Measurements from ENCODE around the gene TFB1M.
A peak's percentile ranks its signal among the peaks of the same experiment; 100 is the strongest.
"Not testable (repeated sequence)": the region's sequence is repeated elsewhere in the genome, so short reads cannot be mapped to it uniquely, and the experiment has no call there.

TFB1M gene

DNA sequence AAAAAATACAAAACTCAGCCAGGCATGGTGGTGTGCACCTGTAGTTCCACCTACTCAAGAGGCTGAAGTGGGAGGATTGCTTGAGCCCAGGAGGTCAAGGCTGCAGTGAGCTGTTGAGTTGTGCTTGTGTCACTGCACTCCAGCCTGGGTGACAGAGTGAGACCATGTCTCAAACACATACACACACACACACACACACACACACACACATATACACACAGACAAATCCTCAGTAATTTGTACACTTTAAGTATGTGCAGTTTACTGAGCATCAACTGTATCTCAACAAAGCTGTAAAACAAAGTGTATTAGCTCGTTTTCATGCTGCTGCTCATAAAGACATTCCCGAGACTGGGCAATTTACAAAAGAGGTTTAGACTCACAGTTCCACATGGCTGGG lies 7.3 kb downstream of the TFB1M start:
- DNase-seq (ENCODE audit: insufficient read length, low spot score) (no peak), FAIRE-seq (no peak)

DNA sequence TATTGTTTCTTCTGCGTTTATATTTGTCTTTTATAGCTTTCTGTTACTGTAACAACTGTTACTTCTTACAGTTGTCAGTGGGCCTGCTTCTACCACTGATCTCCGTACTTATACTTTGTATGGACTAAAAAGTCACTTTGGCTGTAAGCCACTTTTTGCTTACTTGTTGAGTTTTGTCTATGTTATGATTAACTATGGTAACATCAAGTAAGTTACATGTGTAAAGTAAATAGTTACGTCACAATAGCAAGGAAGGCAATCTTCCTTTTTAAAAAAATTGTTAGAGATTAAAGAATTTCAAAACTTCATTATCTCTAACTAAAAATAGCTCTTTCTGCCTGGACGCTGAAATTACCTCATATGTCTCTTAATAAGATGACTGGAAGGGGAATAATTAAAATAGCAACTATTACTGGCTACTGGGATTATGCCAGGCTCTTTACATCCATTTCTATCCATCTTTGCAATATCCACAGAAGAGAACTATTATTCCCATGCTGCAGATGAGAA lies 10.9 kb downstream of the TFB1M start:
- FAIRE-seq, result no peak

DNA sequence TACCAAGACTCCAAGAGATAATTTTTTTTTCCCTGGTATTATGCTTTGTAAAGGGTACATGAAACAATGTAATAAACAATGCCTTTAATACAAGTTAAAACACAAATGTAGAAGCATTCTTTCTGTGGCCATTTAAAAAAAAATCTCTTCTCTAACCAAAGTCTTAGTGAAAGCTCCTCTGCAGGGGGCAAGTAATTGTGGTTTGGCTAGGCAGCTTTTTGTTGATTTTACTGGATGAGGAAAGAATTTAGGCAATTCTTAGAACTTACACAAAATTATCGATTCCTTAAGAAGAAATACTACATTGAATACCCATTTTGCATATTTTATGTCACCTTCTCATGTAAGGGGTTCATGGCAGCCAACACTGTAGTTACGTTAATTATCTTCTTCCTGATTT lies 12.4 kb downstream of the TFB1M start:
- DNase-seq (ENCODE audit: insufficient read length, low spot score), result no peak
- no peak for FAIRE-seq

More for the DNA sequence above, 10.9 kb downstream of the TFB1M start:
- DNase-seq (ENCODE audit: insufficient read length, low spot score), result no peak

DNA sequence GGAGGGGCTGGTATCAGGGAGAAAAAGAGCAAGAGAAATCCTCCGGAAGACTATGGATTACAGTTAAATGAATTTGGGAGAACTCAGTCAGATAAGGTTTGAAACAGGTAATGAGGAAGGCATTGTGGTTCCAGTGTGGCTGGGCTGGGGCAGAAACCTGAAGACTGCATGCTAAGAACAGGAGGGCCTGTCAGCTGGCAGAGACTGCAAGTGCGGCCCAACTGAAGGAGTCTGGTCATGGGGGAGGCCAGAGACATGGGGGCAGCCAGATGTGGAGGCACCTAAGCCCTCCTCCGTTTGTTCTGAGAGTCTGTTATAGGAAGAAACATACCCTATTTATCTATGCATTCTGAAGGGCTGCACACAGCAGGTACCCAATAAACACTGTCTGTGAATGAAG lies 16.6 kb downstream of the TFB1M start:
- DNase-seq (ENCODE audit: insufficient read length, low spot score) (no peak), FAIRE-seq (no peak)

DNA sequence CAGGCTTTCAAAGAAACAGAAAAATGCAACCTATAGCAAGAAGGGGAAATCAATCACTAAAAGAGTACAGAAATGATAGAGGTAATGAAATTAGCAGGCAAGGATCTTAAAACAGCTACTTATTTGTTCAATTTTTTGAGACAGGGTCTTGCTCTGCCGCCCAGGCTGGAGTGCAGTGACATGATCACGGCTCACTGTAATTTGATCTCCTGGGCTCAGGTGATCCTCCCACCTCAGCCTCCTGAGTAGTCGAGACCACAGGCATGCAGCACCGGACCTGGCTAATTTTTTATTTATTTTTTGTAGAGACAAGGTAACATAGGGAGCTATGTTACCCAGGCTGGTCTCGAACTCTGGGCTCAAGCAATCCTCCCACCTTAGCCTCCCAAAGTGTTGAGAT lies 21.6 kb downstream of the TFB1M start:
- no peak for DNase-seq (ENCODE audit: insufficient read length, low spot score)
- no peak for FAIRE-seq

DNA sequence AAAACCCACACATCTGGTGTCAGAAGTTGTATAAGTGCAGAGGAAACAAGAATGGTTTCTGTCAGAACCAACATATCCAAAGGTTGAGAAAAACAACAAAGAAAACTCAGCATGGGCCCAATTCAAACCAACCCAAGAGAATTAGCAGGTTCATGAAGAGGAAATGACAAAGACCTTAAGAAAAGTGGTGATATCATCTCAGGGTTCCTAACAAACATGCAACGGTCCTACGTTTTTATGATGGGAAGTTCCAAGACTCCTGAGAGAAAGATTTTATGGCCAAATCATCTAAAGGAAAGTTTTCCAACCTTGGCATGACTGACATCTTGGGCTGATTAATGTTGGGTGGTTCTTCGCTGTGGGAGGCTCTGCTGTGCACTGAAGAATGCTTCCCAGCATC lies 23.0 kb downstream of the TFB1M start:
- FAIRE-seq (no peak), DNase-seq (ENCODE audit: insufficient read length, low spot score) (no peak)

DNA sequence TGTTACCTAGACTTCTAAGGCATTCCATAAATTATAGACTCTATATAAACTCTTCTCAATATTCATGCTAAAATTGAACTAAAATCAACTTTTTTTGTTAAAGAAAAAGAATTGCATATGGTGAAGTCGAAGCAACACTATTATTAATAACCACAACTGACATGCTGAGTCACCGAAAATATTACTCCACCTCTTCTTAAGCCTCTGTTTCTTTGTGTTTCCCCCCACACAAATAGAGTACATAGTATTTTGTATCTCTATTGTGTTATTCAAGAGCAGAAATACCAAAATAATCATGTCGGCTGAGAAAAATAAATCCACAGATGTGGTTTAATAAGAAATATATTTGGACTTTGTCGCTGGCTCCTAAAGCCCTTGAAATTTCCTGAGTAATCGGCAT lies 23.8 kb downstream of the TFB1M start:
- FAIRE-seq, result no peak
- no peak for DNase-seq (ENCODE audit: insufficient read length, low spot score)

DNA sequence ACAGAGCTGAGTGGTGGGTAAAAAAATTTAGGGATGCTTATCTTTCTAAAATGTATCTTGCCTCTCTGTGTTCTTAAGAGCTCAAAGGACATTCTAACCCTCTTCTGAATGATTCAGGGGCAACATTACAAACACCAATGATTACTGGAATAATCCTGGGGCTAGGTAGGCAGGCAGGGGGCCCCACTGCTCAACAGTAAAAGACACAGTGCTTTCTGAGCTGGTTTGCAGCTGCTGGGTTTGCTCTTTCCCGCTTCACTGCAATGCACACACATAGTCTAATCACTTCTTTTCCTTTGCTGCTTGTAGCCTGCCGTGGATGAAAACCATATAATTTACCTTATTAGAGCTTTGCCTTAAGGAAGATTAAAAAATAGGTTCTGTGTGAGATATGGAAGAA lies 26.5 kb downstream of the TFB1M start:
- FAIRE-seq, result no peak
- no peak for DNase-seq (ENCODE audit: insufficient read length, low spot score)

DNA sequence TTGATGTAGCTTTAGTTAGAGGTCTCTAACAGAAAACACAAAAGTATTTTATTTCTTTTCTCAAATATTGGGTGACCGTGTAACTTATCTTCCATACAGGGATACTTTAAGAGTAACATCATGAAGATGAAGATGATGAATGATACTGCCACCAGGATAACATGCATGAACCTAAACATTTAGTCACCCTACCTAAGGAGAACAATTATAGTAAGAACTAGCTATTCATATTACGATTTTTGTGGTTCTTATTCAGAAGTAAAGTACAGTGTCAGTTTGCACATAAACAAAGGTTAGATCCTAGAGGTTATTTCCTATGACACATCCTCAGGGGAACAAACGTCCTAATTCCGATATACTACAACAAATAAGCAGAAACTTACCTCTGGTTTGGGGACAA lies 29.5 kb downstream of the TFB1M start:
- no peak for DNase-seq (ENCODE audit: insufficient read length, low spot score)

DNA sequence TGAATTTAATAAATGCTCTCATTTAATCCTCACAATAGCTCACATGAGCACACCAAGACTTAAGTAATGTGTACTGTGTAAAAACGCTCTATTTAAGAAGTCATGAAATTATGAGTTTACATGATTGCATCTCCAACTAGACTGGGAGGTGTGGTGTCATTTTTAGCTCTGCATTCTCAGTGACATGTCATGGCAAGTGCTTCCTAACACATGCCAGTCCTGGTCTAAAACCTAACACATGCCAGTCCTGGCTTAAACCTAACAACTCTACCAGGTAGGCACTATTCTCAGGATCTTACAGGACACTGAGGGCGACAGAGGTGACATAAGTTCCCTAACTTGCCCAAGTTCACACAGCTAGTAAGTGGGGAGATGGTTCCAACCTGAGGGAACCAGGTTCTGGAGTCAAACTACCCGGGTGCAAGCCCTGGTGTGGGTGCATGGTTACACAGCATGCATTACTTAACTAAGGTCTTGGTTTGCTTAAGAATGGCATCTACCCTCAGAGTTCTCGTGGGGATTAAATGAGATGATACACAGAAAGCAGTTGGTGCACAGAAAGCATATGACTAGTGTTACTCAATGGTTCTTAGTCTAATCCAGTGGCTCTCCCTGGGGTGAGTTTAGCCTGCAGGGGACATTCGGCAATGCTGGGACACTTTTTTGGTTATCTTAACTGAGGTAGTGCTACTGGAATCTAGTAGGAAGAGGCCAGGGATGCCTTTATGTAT lies 35.8 kb downstream of the TFB1M start:
- peak; percentile 14 for FAIRE-seq

More for the DNA sequence above, 29.5 kb downstream of the TFB1M start:
- peak; percentile 31 for FAIRE-seq

DNA sequence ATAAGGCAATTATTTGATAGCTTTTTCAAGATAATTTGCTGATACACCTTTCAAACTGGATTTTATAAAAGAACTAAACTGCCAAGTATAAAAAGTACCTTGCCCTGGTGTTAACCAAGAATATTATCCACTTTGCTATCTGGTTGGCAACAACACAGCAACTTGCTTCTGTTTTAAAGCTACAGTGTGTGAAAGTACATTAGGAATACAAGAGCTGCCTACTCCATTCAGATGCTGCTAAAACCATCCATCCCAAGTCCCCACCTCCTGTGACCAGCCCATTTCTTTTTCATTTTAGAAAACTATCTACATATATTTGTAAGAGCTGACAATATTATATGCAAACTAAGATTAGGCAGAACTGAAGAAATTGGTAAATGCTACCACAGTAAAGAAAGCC lies 37.6 kb downstream of the TFB1M start:
- FAIRE-seq (peak; percentile 42), DNase-seq (ENCODE audit: insufficient read length, low spot score) (no peak)

More for the DNA sequence above, 35.8 kb downstream of the TFB1M start:
- DNase-seq (ENCODE audit: insufficient read length, low spot score), result no peak

DNA sequence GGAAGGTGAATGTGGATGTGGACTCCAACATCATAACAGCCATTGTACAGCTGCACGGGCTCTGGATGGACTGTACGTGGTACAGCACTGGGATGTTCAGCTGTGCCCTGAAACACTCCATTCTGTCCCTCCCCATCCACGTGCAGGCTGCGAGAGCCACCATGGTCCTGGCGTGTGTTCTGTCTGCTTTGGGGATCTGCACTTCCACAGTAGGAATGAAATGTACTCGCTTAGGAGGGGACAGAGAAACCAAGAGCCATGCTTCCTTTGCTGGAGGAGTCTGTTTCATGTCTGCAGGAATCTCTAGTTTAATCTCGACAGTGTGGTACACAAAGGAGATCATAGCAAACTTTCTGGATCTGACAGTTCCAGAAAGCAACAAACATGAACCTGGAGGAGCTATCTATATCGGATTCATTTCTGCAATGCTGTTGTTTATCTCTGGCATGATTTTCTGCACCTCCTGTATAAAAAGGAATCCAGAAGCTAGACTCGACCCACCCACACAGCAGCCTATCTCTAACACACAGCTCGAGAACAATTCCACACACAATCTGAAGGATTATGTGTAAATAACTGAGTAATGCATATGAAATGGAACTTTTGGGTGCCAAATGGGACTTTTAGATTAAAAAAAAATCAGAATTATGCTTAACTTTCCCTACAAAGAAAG lies 38.3 kb downstream of the TFB1M start:
- DNase-seq (ENCODE audit: insufficient read length, low spot score) (no peak), FAIRE-seq (no peak)

DNA sequence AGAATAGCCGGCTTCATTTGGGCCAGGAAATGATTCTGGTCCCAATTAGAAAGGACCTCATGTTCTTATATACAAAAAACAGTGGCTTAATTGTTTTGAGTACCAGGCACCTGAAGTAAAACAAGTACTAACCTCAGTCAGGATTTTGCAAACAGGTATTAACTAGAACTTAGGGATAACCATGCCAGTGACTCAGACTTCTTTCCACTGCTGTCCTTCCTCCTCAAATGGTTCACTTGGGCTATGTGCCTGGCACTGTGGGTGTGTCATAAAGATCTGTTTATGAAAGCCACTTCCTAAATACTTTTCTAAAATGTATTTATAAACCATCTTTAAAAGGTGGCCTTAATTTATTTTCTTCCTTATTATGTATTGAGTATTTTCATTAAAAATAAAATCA lies 39.8 kb downstream of the TFB1M start:
- no peak for FAIRE-seq
- DNase-seq (ENCODE audit: insufficient read length, low spot score), result no peak

DNA sequence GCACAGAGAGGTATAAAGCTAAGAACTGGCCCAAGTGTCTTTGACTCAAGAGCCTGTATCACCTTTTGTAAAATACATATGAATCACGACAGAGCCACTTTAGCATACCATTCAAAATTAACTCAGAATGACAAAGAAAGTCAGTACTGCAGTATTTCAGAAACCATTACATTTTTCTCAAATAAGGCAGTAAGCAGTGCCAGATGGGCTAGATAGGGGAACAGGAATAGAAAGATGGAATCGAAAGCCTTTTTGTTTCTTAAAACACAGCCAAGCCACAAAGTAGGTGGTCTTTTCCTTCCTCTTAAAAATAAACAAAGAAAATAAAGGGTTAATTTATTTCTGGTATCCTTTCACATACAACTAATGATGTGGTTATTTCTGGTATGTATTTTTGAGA lies 40.2 kb downstream of the TFB1M start:
- DNase-seq (ENCODE audit: insufficient read length, low spot score) (no peak), FAIRE-seq (no peak)

DNA sequence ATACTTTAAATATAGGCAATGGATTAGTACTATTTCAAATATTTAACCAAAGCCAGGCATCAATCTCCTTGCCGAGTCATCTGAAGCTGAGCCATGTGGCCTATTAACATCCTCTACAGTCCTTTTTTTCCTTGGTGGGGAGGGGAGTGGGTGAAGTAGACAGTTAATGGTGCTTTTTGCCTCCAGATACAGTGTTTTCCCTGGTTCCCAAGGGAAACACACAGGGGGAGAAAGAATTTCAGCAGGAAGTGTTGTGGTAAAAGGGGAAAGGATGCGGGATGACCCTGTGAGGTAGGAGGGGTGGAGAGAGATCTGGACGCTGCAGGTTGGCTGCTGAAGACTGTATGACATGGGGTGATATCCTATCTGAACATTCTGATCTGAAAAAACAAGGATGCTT lies 40.9 kb downstream of the TFB1M start:
- DNase-seq (ENCODE audit: insufficient read length, low spot score), result no peak
- FAIRE-seq, result no peak

DNA sequence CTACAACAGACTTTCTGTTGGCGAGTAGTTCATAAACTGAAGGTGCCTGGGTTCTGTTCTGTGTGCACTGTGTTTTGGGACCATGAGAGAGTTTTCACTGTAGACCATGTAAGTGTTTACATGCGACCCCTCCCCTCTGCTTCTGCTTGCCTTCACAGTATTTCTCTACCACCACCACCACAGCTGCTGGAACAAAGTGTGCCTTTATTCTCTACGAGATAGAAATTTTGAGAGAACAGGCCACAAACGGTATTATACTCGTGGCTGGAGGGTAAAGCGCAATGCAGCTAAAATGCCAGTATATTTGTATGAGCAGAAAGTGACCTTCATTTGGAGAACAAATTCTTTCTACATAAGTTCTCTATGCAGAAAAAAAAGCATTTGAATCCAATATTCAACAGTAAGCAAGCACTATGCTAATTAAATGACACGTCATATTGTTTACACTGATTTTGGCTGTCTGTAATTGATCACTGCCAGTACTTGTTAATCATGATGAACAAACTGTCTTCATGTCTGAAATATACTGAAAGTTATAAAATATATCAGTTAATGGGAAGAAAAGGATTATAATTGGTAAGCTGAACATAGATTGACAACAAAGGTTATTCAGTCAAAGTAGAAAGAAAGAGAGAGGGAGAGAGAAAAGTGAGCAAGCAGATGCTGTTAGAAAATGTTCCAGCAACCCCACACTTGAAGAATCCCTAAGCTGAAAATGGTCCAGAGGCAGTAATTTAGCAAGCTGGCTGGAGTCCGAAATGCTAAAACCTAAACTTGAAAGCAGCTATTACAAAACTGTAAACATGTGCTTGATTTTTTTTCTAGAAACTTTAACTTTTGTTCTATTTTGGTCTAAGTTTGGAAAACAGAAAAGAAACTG lies 41.7 kb downstream of the TFB1M start:
- DNase-seq (ENCODE audit: insufficient read length, low spot score), result no peak
- no peak for FAIRE-seq

DNA sequence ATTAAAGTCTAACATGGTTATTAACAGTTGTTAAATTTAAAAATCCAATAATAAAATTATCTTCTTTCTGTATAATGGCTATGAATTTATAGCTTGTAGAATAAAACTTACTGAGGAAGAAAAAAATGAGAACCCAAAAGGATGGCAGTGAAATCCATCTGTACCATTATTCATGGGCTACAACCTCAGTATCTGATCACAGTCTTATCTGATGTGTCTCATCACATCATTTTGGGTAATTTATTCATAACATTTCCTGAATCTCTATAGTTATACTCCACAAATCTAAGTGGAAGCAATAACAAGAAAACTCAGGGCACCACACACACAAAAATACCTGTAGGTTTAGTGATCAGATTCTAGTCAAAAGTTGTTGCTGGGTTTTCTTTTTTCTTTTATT lies 43.1 kb downstream of the TFB1M start:
- FAIRE-seq, result no peak
- DNase-seq (ENCODE audit: insufficient read length, low spot score), result no peak

DNA sequence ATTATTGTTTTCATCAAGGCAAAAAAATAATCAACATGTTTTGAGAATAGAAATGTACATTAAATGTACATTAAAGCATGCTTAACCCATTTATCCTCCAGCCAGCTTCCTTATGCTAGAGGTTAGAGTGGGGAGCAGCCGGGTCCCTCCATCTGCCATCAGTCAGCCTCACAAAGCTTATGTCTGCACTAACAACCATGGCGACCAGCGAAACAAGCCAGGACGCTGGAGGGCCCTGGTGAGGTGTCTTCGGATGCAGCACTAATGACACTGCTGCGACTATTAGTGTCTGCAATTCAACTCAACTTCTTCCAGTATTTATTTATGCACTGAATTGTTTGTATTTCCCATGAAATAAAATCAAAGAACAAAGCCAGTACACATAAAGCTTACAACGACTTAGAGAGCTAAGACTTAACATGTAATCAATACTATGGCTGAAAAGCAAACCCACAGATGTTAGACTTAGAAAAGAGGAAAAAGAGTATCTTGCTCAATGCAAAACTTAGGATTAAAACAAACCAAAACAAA lies 43.7 kb downstream of the TFB1M start:
- DNase-seq (ENCODE audit: insufficient read length, low spot score) (no peak), FAIRE-seq (no peak)

DNA sequence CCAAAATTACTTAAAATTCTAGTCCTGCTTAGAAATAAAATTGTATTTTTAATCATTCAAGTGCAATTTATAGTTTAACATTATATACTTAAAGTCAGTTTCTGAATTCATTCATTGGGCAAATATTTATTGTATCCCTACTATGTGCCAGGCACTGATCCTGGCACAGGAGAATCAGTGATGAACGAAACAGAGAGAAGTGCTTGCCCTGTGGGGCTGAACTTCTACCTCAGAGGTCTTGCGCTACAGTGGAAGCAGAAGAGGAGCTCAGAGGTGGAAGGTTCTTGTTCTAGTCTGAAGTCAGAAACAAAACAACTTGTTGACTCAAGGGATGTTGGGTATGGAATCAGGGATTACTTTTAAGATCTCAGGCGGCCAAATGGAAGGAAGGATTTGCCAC lies 44.5 kb downstream of the TFB1M start:
- DNase-seq (ENCODE audit: insufficient read length, low spot score) (no peak), FAIRE-seq (no peak)

DNA sequence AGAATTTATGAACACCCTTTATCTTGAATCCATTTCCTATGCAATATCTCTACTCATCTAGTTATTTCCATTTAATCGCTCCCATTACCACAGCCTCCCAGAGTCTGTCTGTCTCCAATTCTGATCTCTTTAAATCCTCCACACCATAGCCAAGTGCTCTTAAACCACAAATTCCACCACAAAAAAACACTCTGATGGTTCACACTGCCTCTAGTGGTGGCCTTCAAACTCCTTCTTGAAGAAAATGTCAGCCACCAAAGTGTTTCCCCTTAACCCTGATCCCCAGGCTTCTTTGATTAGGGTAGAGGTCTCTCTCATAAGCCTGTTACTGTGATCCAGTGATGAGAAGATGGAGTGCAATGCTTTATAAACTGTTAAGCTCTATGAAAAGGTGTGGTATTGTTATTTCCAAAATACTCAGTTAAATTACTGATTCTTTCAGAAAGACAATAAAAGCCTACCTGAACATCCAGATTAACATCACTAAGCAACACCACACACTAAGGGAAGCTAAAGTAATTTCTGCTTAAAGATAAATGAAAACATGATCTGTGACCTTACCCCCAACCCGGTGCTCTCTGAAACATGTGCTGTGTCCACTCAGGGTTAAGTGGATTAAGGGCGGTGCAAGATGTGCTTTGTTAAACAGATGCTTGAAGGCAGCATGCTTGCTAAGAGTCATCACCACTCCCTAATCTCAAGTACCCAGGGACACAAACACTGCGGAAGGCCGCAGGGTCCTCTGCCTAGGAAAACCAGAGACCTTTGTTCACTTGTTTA lies 46.0 kb downstream of the TFB1M start:
- peak; percentile 31 for FAIRE-seq

More for the DNA sequence above, 46.0 kb downstream of the TFB1M start:
- DNase-seq (ENCODE audit: insufficient read length, low spot score), result not testable (repeated sequence)
